Amniotic epithelial cell (primary cell): Measurements from ENCODE around the gene RPUSD3.
"Not testable (repeated sequence)": the region's sequence is repeated elsewhere in the genome, so short reads cannot be mapped to it uniquely, and the experiment has no call there.

ENCODE experiments used
- DNase-seq: peaks from one replicate; pipeline ENCODE4 v3.0.0-alpha.2; 2010; ENCODE audit warnings: low read depth

The RPUSD3 gene

GRCh38 chr3:9843715-9844438, at the start of gene RPUSD3:
RPUSD3 (minus strand) TSS chr3:9844008; CDS start chr3:9843990, 18 bp downstream.
- DNase-seq = peak; percentile 88

GRCh38 chr3:9891072-9891622, 47.3 kb upstream of the RPUSD3 start:
- no peak for DNase-seq

GRCh38 chr3:9890249-9891071, 46.7 kb upstream of the RPUSD3 start, which contains the start of gene JAGN1:
JAGN1 (plus strand) TSS chr3:9890610; CDS start chr3:9890723, 113 bp downstream.
- peak; percentile 81 for DNase-seq

GRCh38 chr3:9889405-9889804, 45.6 kb upstream of the RPUSD3 start:
- DNase-seq = peak; percentile 29

- no peak for DNase-seq
Observed at GRCh38 chr3:9888540-9888939, 44.7 kb upstream of the RPUSD3 start.

- DNase-seq = no peak
Observed at GRCh38 chr3:9887480-9887879, 43.7 kb upstream of the RPUSD3 start.

GRCh38 chr3:9886328-9886727, 42.5 kb upstream of the RPUSD3 start:
- DNase-seq = no peak

- peak; percentile 95 for DNase-seq
Observed at GRCh38 chr3:9884555-9885165, 40.9 kb upstream of the RPUSD3 start.

- peak; percentile 92 for DNase-seq
Observed at GRCh38 chr3:9883706-9884554, 40.1 kb upstream of the RPUSD3 start.

- DNase-seq = no peak
Observed at GRCh38 chr3:9881441-9881840, 37.6 kb upstream of the RPUSD3 start.

GRCh38 chr3:9879830-9880549, 36.2 kb upstream of the RPUSD3 start, which contains the start of gene CIDEC:
CIDEC (minus strand) TSS chr3:9880253; CDS start chr3:9878486, 1,767 bp downstream.
- DNase-seq = peak; percentile 29

- DNase-seq = no peak
Observed at GRCh38 chr3:9878700-9879099, 34.9 kb upstream of the RPUSD3 start.

GRCh38 chr3:9876991-9877390, 33.2 kb upstream of the RPUSD3 start:
- no peak for DNase-seq

GRCh38 chr3:9876255-9876654, 32.4 kb upstream of the RPUSD3 start:
- not testable (repeated sequence) for DNase-seq

GRCh38 chr3:9875448-9875847, 31.6 kb upstream of the RPUSD3 start:
- no peak for DNase-seq

- DNase-seq = not testable (repeated sequence)
Observed at GRCh38 chr3:9872067-9872466, 28.3 kb upstream of the RPUSD3 start.

- DNase-seq = peak; percentile 67
Observed at GRCh38 chr3:9870978-9871377, 27.2 kb upstream of the RPUSD3 start.

- DNase-seq = no peak
Observed at GRCh38 chr3:9869955-9870354, 26.1 kb upstream of the RPUSD3 start.

- no peak for DNase-seq
Observed at GRCh38 chr3:9867106-9867505, 23.3 kb upstream of the RPUSD3 start.

- DNase-seq = peak; percentile 84
Observed at GRCh38 chr3:9866639-9867038, 22.8 kb upstream of the RPUSD3 start.
